ENCODE results near the gene CEP85L.

Gene CEP85L

GRCh38 chr6:118618676-118619377, 32.6 kb downstream of the CEP85L start:
- DNase-seq: no peak

GRCh38 chr6:118617417-118617816, 34.0 kb downstream of the CEP85L start:
- no peak for DNase-seq

DNA sequence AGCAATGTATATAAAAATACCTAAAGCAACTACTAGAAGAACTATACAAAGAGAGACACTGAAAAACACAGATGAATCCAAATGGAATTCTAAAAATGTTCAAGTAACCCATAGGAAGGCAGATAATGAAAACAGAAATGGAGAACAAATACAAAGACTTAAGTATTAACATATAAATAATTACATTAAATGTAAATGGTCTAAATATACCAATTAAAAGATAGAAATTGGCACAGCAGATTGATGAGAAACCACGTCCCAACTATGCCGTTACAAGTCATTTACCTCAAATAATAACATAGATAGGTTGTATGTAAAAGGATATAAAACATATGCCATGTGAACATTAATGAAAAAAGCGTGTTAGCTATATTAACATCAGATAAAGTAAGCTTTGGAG, 40.1 kb downstream of the CEP85L start:
- no peak for DNase-seq

DNA sequence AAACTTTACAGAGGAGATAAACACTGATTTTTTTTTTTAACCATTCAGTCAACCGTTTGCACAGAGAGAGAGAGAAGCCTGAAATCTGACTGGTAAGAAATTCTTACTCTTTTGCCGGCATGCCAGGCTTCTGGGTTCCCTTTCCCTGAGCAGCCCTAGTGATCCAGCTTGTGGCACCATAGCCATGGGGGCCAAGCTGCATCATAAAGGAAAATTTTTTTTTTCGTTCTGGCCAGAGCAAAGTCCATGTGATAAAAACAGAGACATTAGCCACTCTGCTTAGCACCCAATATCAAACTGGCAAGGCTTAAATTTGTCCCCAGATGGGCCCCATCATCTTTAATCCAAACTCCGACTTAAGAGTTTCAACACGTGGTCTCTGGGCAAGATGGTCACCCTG, 44.5 kb downstream of the CEP85L start:
- no peak for DNase-seq

DNA sequence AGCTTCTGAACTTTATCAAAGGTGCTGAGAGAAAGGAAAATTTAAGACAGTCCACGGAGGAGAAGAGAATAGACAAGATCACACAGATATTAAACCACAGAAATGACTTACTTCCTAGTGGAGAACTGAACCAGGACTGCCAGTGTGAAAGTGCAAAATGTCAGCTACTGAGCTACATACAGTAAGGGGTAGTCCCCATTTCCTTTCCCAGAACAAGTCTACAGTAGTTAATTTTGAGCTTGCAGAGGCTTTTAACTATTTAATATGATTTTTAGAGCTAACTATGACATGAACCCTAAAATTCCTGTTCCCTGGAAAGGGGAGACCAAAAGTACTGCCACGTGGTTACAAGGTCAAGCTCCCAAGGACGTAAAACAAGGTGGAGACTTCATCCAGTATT, 45.1 kb downstream of the CEP85L start:
- DNase-seq: no peak

GRCh38 chr6:118603372-118603771, 48.0 kb downstream of the CEP85L start:
- no peak for DNase-seq

DNA sequence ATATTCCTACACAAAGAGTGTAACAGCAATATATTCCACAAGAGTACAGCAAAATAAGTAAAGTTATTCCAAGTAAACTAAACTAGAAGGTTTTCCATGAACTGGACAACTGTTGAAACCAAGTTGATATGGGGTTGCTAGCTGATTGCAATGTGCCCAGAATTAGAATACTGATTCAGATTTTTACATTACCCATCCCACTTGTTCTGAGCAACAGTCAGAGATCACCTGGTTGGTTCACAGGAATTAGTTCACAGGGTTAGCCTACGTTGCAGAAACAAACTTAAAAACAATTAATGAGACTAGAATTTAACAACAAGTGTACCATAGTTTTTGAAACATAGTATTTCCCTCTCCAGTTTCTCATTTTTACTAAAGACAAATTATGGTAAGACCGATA, 49.1 kb downstream of the CEP85L start:
- DNase-seq: no peak

- no peak for DNase-seq
Measured at GRCh38 chr6:118598324-118598723, 53.1 kb downstream of the CEP85L start.

GRCh38 chr6:118597636-118598035, 53.8 kb downstream of the CEP85L start:
- no peak for DNase-seq

GRCh38 chr6:118596774-118597320, 54.5 kb downstream of the CEP85L start:
- no peak for DNase-seq

- DNase-seq: no peak
Measured at GRCh38 chr6:118594877-118595276, 56.5 kb downstream of the CEP85L start.

DNA sequence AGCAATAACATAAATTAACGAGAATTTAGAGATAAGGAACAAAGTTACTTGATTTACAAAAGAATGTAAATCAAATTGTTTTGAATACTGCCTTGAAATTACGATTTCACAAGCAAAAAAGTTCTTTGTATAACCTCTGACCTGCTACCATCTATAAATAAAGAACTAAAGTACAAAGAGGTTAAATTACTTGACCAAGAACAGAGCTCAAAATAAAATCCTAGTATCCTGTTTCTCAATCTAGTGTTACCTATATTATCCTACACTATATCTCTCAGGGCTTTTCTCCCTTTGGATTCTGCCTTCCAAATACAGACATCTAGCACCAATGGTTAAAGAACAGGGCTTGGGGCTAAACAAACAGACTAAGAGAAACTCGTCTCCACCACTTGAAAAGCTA, 59.5 kb downstream of the CEP85L start:
- no peak for DNase-seq

GRCh38 chr6:118589649-118590365, 61.6 kb downstream of the CEP85L start:
- no peak for DNase-seq

- no peak for DNase-seq
Measured at GRCh38 chr6:118589186-118589585, 62.2 kb downstream of the CEP85L start.

DNA sequence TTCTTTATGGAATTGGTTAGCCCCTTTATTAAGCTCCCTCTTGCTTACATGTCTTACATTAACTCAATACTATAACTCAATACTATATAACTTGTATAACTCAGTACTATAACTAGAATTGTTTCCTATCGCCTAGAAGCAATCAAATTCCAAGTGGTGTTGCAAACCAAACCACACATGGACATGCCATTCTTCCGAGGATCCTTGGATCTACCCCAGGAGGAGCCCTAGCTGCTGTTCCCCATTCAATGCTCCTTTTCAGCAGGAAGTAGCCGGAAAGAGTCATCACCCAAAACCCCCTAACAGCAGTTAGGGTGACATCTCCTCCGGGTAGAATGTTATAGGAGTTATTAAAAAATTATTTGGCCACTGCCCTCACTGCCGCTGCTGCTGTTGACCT, 62.8 kb downstream of the CEP85L start:
- DNase-seq: no peak

- no peak for DNase-seq
Measured at GRCh38 chr6:118586746-118587485, 64.5 kb downstream of the CEP85L start.

GRCh38 chr6:118584911-118585310, 66.5 kb downstream of the CEP85L start:
- DNase-seq: no peak

DNA sequence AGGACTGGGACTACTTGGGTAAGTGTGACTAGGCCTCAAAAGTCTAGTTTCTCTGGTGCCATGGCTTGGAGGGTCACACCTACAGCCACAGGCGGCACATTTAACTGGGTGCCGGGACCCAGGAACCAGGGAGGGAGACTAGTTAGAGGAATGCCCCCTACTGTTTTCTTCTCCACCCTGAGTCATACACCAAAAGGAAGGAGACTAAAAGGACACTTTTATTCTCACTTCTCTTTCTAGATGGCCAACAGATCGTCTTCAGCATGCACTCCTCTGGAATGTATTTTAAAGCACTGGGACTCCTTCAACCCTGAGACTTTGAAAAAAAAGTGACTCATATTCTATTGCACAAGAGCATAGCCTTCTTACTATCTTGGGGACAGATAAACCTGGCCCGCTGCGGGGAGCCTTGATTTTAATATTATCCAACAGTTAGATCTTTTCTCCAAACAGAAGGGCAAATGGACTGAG, 69.9 kb downstream of the CEP85L start:
- DNase-seq: no peak

- no peak for DNase-seq
Measured at GRCh38 chr6:118580585-118581419, 70.6 kb downstream of the CEP85L start.

- no peak for DNase-seq
Measured at GRCh38 chr6:118579786-118580185, 71.6 kb downstream of the CEP85L start.

DNA sequence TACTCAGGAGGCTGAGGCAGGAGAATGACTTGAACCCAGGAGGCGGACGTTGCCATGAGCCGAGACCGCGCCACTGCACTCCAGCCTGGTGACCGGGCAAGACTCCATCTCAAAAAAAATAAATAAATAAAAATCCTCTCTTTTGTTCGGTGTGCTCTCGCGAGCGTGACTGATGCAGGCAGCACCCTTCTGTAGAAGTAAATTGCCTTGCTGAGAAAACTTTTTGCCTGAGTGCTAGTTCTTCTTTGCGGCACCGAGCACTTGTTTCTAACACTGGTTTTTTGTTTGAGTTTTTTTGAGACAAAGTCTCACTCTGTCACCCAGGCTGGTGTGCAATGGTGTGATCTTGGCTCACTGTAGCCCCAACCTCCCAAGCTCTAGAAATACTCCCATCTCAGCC, 72.8 kb downstream of the CEP85L start:
- DNase-seq: no peak

GRCh38 chr6:118577972-118578371, 73.4 kb downstream of the CEP85L start:
- DNase-seq: no peak
